Umbilical cord (tissue), 2 donors: ENCODE measurements around the gene CIP2A. TPM values are rescaled to one million over a fixed set of nuclear protein-coding genes. Genes with fewer than 3 reads are reported as not detected.

Source experiments
- DNase-seq: peaks from one replicate; pipeline ENCODE4 v3.0.0-alpha.2; 2015; ENCODE audit warnings: low spot score
- total RNA-seq: library from RNA; depleted of rRNA; stranded (reverse); fragments of >200 nt; gene quantifications from one replicate; pipeline ENCODE4 v1.2.3, GENCODE V29; 2014; ENCODE audit warnings: low replicate concordance; ENCODE audit not compliant: insufficient read depth

The CIP2A gene
- total RNA-seq, 1 donor from 2014 or later, result 11.6 TPM

DNA sequence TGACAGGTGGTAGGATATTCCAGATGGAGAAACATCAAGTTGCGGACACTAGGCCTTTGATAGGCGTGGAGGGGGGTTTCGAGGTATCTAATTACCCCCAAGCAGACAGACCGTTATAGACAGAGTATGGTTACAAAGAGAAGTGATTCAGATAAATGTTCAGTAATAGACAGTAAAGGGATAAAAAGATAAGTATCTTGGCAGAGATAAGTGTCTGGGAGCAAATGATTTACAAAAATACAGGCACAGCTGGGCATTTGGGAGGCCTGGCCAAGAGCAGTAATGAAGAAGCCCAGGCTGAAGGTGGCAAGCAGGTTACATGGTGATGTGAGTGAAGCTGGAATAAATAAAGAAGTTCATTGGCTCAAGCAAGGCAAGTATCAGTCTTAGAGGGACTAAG is 78.2 kb downstream of the CIP2A start:
- DNase-seq, result no peak

DNA sequence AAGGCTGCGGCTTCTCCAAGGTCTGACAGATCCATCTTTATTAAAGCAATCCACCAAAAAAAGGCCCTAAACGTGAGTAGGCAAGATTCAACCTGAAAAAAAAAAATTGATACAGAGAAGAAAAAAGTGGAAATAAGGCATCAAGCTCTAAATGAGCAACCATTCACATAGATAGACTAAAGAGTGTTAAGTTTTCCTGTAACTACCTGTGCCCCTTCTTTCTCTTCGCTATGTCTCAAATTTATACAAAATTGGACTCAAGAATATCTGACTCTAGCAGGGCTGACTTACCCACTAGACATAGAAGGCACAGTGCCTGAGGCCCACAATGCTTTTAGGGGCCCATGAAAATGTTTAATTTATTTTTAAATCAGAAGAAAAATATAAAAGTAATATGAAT is 78.7 kb downstream of the CIP2A start, which contains the start of gene MYH15:
TSS of gene MYH15 (minus strand) at position 101 of the 400 bp plus-strand sequence. CDS start at position 35, 66 bp downstream.
- DNase-seq, result no peak

DNA sequence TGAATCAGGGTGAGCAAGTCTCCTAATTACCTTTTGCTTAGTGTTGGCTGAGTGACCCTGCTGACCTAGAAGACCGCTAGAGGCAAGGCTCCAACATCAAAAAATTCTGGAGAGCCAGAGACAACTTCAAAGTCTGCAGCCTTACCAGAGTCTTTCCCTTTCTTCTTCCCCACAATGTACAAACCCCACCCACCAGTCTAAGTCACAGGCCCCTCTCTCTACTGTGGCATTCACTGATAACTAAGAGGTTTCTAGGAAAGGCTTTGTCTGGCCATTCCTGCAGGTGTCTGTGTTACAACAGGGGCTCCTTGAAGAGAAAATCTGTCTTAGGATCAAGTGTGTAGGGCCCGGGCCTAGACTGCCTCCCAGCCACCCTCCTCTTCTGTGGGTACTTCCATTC is 79.4 kb downstream of the CIP2A start:
- no peak for DNase-seq

DNA sequence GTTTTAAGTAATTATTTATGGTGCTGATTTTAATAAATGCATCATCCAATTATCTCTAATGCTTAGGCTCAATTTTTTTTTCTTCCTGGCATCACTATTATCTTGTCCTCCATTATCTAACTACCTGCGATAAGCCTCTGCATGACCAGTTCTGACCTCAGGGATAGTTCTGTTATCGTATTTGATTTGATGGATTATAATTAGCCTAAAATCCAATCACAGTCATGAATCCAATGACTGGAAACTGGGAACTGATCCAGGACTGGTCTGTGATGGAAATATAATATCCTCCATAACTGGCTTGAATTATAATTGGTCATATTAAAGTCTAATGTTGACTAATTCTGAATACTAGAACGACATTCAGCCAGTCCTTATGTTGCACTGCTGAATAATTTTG is 80.0 kb downstream of the CIP2A start:
- DNase-seq, result no peak

DNA sequence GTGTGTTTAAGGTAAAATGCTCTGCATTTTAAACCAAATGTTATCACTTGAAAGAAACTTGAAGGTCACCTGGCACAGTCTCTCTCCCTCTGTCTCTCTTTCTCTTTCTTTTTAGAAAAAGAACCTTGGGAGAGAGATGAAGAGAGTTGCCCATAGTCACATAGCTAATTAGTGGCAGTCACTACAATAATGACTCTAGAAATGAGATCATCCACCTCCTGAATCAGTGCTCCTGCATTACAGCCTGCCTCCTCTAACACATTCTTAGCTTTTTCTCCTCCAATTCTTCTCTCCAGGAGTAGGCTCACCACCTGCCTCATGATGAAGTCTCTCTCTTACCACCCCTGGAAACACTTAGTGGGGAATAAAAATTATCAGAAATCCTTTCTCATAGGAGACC is 81.3 kb downstream of the CIP2A start:
- no peak for DNase-seq

DNA sequence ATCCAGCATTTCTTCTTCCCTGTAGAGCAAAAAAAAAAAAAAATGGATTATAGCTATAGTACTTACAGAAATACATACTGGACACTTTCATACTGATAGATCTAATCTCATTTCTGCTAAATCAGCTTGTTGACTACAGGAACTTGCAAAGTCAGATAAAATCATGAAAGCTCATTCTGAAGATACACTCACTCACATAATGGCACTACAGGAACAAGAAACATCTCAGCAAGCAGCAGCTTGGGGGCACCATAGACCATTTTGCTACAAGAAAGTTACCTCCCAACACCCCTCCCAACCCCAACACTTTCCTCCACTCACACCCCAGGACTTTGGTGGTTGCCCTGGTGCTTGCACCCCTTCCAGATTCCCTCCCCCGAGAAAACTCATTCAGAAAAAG is 83.4 kb downstream of the CIP2A start:
- no peak for DNase-seq

DNA sequence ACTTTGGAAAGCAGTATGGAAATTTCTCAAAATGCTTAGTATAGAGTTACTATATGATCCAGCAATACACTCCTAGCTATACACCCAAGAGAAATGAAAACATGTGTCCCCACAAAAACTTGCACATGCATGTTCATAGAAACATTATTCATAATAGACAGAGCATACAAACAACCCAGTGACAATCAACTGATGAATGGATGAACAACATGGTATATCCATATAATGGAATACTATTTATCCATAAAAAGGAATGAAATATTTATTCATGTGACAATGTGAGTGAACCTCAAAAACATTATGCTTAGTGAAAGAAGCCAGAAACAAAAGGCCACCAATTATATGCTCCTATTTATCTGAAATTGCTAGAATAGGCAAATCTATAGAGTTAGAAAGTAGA is 85.5 kb downstream of the CIP2A start:
- DNase-seq, result no peak

DNA sequence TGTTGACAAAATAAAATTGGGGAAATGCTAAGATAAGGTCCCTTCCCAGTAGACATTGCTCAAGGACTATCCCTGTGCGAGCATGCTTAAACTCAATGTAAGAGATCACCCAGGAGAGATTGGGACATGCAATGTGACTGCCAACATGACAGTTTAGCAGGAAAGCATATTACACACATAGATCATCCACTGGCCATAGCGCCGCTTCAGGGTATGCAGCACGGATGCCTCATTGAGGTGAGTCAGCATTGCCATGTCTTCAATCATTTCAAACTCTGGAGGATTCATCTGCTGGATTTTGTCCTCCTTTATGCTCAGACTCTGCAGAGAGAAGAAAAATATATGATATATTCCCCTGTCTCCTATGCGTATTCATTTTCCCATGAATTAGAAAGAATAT is 87.7 kb downstream of the CIP2A start:
- DNase-seq, result no peak

DNA sequence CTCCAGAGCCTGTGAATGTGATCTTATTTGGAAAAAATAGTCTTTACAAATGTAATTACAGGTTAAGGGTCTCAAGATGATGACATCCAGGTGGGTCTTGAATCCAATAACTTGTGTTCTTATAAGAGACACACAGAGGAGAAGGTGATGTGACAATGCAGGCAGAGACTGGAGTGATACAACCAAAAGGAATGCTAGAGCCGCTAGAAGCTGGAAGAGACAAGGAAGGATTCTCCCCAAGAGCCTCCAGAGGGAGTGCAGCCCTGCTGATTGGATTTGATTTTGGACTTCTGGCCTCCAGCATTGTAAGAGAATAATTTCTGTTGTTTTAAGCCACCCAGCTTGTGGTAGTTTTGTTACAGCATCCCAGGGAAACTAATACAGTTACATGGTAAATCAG is 88.5 kb downstream of the CIP2A start:
- DNase-seq, result no peak

Other genes starting within 250 kb of the CIP2A start
- gene MYH15, start 78.8 kb downstream of the CIP2A start, total RNA-seq, result 0.48 TPM
- gene DZIP3, start 284 bp upstream of the CIP2A start, total RNA-seq, result 8.4 TPM
- not detected for gene RETNLB, start 168.0 kb upstream of the CIP2A start, total RNA-seq
- 1.9 TPM for gene TRAT1, start 233.3 kb upstream of the CIP2A start, total RNA-seq